HCT116 (cell line): ENCODE data around the gene NEK3. TPM values are rescaled to one million over a fixed set of nuclear protein-coding genes. Genes with fewer than 3 reads are reported as not detected.

Experiments used
- ATAC-seq: fragments of 200-7000 bp; cut with Tn5 transposase; 2 replicates; pipeline ENCODE4 v1.9.1; 2020; ENCODE audit warnings: mild to moderate bottlenecking, moderate library complexity
- BruUV-seq: library from RNA; stranded (reverse); fragments of 400-500 nt; replicated peaks from 2 replicates; lab custom pipeline; 2021; lab: Mats Ljungman, UMichigan
- CTCF ChIA-PET: fragments of 300-600 bp; sonication (Branson Sonifier 250); formaldehyde crosslinking; loops from one replicate; lab custom pipeline; 2021; ENCODE audit warnings: antibody characterized with exemption; lab: Charles Lee
- POLR2A ChIA-PET: fragments of 300-600, 350-600 bp; sonication (Branson Sonifier 250); formaldehyde crosslinking; loops from one replicate; lab custom pipeline; 2021; ENCODE audit warnings: antibody characterized with exemption; lab: Charles Lee
- RAD21 ChIA-PET, 2 experiments: fragments of 300-600 bp; sonication (Branson Sonifier 250); formaldehyde crosslinking; loops; one replicate each; lab custom pipeline; 2023; ENCODE audit warnings: low total read pairs in 2 of 2; ENCODE audit not compliant: uncharacterized antibody in 2 of 2, unreplicated experiment in 2 of 2, low non-redundant PET in 1 of 2; lab: Charles Lee
- DNase-seq: peaks from one replicate; pipeline ENCODE4 v3.0.0-alpha.2; 2010; ENCODE audit warnings: low read depth, low spot score
- H2AFZ ChIP-seq: fragments of 200-600 bp; shearing (Covaris generic), sonication (generic); 2 replicates; pipeline ENCODE4 v1.6.1; 2017; ENCODE audit warnings: low read depth, mixed run types, mixed read lengths, antibody characterized with exemption, low read length; ENCODE audit not compliant: poor library complexity, severe bottlenecking
- H3K27ac ChIP-seq: 2 replicates; pipeline ENCODE4 v1.5.1; 2012; ENCODE audit warnings: low read depth, low read length
- H3K27me3 ChIP-seq: fragments of 200-600 bp; sonication (generic); 2 replicates; pipeline ENCODE4 v1.6.1; 2016; ENCODE audit warnings: mixed run types, low read length, mixed read lengths; ENCODE audit not compliant: insufficient read depth
- H3K36me3 ChIP-seq, 2 experiments: fragments of 200-500 bp in 1 of 2; fragments of 200-600 bp in 1 of 2; sonication (Bioruptor generic) in 1 of 2; sonication (generic) in 1 of 2; 2 replicates each; pipeline versions ENCODE4 v1.5.1 to v1.6.1; 2014 to 2016; ENCODE audit warnings: low read length in 2 of 2, inconsistent platforms in 1 of 2, mixed read lengths in 1 of 2, mixed run types in 1 of 2; ENCODE audit not compliant: insufficient read depth in 2 of 2, control insufficient read depth in 1 of 2
- H3K4me1 ChIP-seq, 2 experiments: fragments of 200-600 bp in 1 of 2; sonication (generic) in 1 of 2; 2 replicates each; pipeline versions ENCODE4 v1.5.1 to v1.6.1; 2012 to 2017; ENCODE audit warnings: low read length in 2 of 2, inconsistent platforms in 1 of 2, mild to moderate bottlenecking in 1 of 2, mixed read lengths in 1 of 2, mixed run types in 1 of 2, moderate library complexity in 1 of 2; ENCODE audit not compliant: insufficient read depth in 2 of 2, control insufficient read depth in 1 of 2
- H3K4me2 ChIP-seq: fragments of 200-600 bp; sonication (generic); 2 replicates; pipeline ENCODE4 v1.6.1; 2017; ENCODE audit warnings: mixed run types, low read length, mixed read lengths
- H3K4me3 ChIP-seq, 2 experiments: fragments of 200-600 bp in 1 of 2; sonication (generic) in 1 of 2; replicated peaks in 1 of 2; 2 replicates each; pipeline ENCODE4 v1.5.1; 2011 to 2016; ENCODE audit warnings: low read length in 2 of 2, control low read depth in 1 of 2, low read depth in 1 of 2, mild to moderate bottlenecking in 1 of 2, mixed read lengths in 1 of 2, mixed run types in 1 of 2
- H3K79me2 ChIP-seq: fragments of 200-600 bp; sonication (generic); 2 replicates; pipeline ENCODE4 v1.6.1; 2017; ENCODE audit warnings: mild to moderate bottlenecking, mixed run types, low read length, moderate library complexity, mixed read lengths; ENCODE audit not compliant: insufficient read depth
- H3K9ac ChIP-seq: fragments of 200-600 bp; sonication (generic); 2 replicates; pipeline ENCODE4 v1.6.1; 2016; ENCODE audit warnings: low read length, mixed read lengths
- H3K9me2 ChIP-seq: fragments of 200-600 bp; sonication (generic), shearing (Covaris generic); 2 replicates; pipeline ENCODE4 v1.6.1; 2017; ENCODE audit warnings: mixed run types, mild to moderate bottlenecking, moderate library complexity; ENCODE audit not compliant: insufficient read depth
- H3K9me3 ChIP-seq, 2 experiments: fragments of 200-500 bp in 1 of 2; fragments of 200-600 bp in 1 of 2; sonication (Bioruptor generic) in 1 of 2; sonication (generic) in 1 of 2; 2 replicates each; pipeline ENCODE4 v1.6.1; 2014 to 2017; ENCODE audit warnings: low read length in 2 of 2, mixed read lengths in 2 of 2, inconsistent platforms in 1 of 2, low read depth in 1 of 2, mild to moderate bottlenecking in 1 of 2, mixed run types in 1 of 2, moderate library complexity in 1 of 2; ENCODE audit not compliant: control insufficient read depth in 1 of 2, insufficient read depth in 1 of 2
- H4K20me1 ChIP-seq: fragments of 200-600 bp; sonication (generic), shearing (Covaris generic); 2 replicates; pipeline ENCODE4 v1.6.1; 2017; ENCODE audit warnings: mixed run types, mild to moderate bottlenecking, moderate library complexity; ENCODE audit not compliant: insufficient read depth
- CBX3 ChIP-seq: IDR thresholded peaks from 2 replicates; pipeline ENCODE4 v1.6.1; 2012; ENCODE audit warnings: low read depth
- EGR1 ChIP-seq: IDR thresholded peaks from 2 replicates; pipeline ENCODE4 v1.6.1; 2012; ENCODE audit warnings: low read depth
- ELF1 ChIP-seq: IDR thresholded peaks from 2 replicates; pipeline ENCODE4 v1.6.1; 2012; ENCODE audit warnings: low read depth, borderline replicate concordance
- EZH2 ChIP-seq: fragments of 200-600 bp; sonication (generic); IDR thresholded peaks from 2 replicates; pipeline ENCODE4 v1.6.1; 2017; ENCODE audit warnings: antibody characterized with exemption, mixed run types
- EZH2phosphoT487 ChIP-seq: fragments of 200-600 bp; IDR thresholded peaks from 2 replicates; pipeline ENCODE4 v1.6.1; 2018; ENCODE audit warnings: antibody characterized with exemption, borderline replicate concordance
- JUND ChIP-seq: IDR thresholded peaks from 2 replicates; pipeline ENCODE4 v1.6.1; 2012
- SP1 ChIP-seq: IDR thresholded peaks from 2 replicates; pipeline ENCODE4 v1.6.1; 2012; ENCODE audit warnings: low read depth
- YY1 ChIP-seq: IDR thresholded peaks from 2 replicates; pipeline ENCODE4 v1.6.1; 2011; ENCODE audit warnings: low read length, low read depth, moderate library complexity, mild to moderate bottlenecking; ENCODE audit not compliant: insufficient replicate concordance; ENCODE audit errors: extremely low read depth
- ZFX ChIP-seq: fragments of 450-650 bp; IDR thresholded peaks from 2 replicates; pipeline ENCODE4 v1.6.1; 2017
- intact Hi-C: fragments of 100-400 bp; cut with micrococcal nuclease; formaldehyde crosslinking; loops from 2 replicates; pipeline ENCODE4 v1.10.0; 2022
- total RNA-seq: library from RNA; stranded (reverse); gene quantifications from one replicate; pipeline ENCODE4 v1.2.1, GENCODE V29; 2021; ENCODE audit not compliant: unreplicated experiment
- TF ChIP-seq, protein P1 (sequence below), 3 experiments: fragments of 200-600 bp in 1 of 3; sonication (generic) in 1 of 3; IDR thresholded peaks in 2 of 3; conservative IDR thresholded peaks in 1 of 3; 2 replicates each; pipeline ENCODE4 v1.5.1; 2012 to 2017; ENCODE audit warnings: low read depth in 2 of 3, low read length in 2 of 3, antibody characterized with exemption in 1 of 3, borderline replicate concordance in 1 of 3, control low read depth in 1 of 3, mild to moderate bottlenecking in 1 of 3, mixed read lengths in 1 of 3, mixed run types in 1 of 3, moderate library complexity in 1 of 3; ENCODE audit not compliant: insufficient read depth in 1 of 3

NEK3 gene
- total RNA-seq, 1 experiment from 2014 or later = 15.7 TPM

DNA sequence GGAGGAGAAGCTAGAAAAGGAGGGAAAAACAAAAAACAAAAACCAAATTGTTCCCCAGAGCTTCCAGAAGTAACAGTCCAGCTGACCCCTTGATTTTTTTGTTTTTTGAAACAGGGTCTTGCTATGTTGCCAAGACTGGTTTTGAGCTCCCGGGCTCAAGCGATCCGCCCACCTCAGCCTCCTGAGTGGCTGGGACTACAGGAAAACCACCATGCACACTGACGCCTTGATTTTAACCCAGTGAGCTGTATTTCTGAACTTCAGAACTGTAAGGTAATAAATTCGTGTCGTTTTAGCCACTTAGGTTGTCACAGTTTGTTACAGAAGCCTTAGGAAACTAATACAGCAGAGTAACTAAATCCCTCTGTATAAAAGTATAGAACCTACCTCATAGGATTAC, 1.1 kb upstream of the NEK3 start:
- Histone ChIP-seq H3K9me2 (no peaks in the 10 kb centered on the region), H3K79me2 (no peaks in the 10 kb centered on the region), H3K36me3 (no peaks in the 10 kb centered on the region), H3K4me3 (no peak overlapping the region), H3K27me3 (no peaks in the 10 kb centered on the region), H2AFZ (no peak overlapping the region), H3K27ac (no peak overlapping the region), H4K20me1 (no peaks in the 10 kb centered on the region), H3K9ac (no peak overlapping the region), H3K9me3 (0 out of 4 replicates have a peak, but pooled peaks cover 0 to 4% of the 10 kb centered on the region in 2 experiments), H3K4me2 (no peak overlapping the region), H3K4me1 (peaks cover 22 to 35% of the 10 kb centered on the region in 2 experiments)
- TF ChIP-seq CBX3 = no peak
- no peak for TF ChIP-seq EZH2phosphoT487
- TF ChIP-seq, protein P1, sequence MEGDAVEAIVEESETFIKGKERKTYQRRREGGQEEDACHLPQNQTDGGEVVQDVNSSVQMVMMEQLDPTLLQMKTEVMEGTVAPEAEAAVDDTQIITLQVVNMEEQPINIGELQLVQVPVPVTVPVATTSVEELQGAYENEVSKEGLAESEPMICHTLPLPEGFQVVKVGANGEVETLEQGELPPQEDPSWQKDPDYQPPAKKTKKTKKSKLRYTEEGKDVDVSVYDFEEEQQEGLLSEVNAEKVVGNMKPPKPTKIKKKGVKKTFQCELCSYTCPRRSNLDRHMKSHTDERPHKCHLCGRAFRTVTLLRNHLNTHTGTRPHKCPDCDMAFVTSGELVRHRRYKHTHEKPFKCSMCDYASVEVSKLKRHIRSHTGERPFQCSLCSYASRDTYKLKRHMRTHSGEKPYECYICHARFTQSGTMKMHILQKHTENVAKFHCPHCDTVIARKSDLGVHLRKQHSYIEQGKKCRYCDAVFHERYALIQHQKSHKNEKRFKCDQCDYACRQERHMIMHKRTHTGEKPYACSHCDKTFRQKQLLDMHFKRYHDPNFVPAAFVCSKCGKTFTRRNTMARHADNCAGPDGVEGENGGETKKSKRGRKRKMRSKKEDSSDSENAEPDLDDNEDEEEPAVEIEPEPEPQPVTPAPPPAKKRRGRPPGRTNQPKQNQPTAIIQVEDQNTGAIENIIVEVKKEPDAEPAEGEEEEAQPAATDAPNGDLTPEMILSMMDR (IDR thresholded peaks at IDR 0.05 in 2 of 3, conservative IDR thresholded peaks at IDR 0.05 in 1 of 3; ENCODE audit: borderline replicate concordance in 1 of 3, insufficient read depth in 1 of 3, low read depth in 2 of 3, low read length in 2 of 3) = no peak
- TF ChIP-seq YY1 = no peak
- TF ChIP-seq EZH2 = no peak
- no peak for TF ChIP-seq EGR1
- TF ChIP-seq JUND = no peak
- TF ChIP-seq SP1 = no peak
- TF ChIP-seq ZFX = no peak
- TF ChIP-seq ELF1 = no peak
- no peak for ATAC-seq
- ChIA-PET CTCF (interaction anchor here (1.4 kb wide), 1 partner anchor 33 kb away, joined by 4 read pairs; no protein-coding TSS in a partner anchor), RAD21 (no interaction called here), POLR2A (no interaction called here)
- intact Hi-C loops = no loop called here
- no TSS peak for BruUV-seq
- DNase-seq = no peak
